HG02678 (cell line): ENCODE measurements around the gene CABP7.

Source experiments
- ATAC-seq: cut with Tn5 transposase; IDR thresholded peaks from one replicate; pipeline ENCODE4 v1.9.1; 2021; ENCODE audit warnings: mild to moderate bottlenecking, moderate library complexity; ENCODE audit not compliant: unreplicated experiment

The CABP7 gene

DNA sequence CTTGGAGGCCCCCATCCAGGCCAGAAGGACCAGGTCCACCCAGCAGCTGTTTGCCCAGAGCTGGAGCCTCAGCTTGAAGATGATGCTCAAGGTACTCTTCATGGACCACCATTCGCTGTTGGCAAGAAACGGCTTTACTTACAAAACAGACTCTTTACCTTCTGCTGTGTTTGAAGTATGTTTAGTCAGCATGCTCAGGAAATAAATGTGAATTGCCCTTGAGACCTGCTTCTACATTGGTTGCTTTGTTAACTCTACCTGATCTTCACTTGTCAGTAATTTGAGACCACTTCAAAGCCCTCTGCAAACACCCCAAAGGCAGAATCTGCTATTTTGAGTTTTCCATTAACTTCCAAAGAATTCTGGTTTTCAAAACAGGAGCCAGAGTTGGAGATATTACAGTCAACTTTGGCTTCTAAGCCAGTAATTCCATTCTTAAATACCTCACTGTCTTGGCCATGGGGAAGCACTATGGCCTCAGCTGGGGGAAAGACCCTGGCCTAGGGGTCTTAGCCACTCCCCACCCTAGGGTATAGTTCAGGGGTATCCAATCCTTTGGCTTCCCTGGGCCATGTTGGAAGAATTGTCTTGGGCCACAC lies 50.0 kb downstream of the CABP7 start:
- no peak for ATAC-seq

DNA sequence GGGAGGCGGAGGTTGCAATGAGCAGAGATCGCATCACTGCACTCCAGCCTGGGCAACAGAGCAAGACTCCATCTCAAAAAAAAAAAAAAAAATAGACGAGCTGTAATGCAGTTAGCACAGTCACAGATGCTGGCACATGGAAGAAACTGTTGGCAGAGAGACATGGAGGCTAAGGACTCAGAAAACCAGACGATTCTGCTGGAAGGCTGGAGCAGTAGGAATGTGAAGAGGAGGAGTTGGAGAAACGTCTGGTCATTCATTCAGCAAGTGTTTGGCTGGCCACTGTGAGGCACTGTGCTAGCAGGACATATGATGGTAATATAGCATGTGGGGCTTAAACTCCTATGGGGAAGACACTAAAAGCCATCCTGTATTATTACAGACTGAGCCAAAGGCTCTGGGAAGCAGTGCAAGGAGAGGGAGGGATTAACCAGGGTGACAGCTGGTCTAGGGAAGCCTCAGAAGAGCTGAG lies 52.4 kb downstream of the CABP7 start:
- no peak for ATAC-seq

DNA sequence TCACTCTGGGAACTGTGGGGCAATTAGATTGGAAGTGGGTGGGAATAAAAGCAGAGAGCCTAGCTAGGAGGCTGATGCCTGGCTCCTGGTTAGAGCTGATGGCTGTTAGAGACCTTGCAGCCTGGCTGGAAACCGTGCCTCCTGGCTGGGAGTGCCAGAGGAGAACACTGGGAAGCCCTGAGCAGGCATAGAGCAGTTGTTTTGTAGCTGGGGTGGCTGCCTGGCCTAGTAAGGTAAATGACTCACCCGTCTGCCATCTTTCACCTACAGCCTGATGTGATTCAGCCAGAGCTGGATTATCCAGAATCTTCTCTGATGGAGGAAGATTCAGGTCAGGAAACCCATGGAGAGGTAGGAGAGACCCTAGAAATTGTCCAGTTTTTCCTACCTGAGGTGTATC lies 53.4 kb downstream of the CABP7 start:
- ATAC-seq: no peak

DNA sequence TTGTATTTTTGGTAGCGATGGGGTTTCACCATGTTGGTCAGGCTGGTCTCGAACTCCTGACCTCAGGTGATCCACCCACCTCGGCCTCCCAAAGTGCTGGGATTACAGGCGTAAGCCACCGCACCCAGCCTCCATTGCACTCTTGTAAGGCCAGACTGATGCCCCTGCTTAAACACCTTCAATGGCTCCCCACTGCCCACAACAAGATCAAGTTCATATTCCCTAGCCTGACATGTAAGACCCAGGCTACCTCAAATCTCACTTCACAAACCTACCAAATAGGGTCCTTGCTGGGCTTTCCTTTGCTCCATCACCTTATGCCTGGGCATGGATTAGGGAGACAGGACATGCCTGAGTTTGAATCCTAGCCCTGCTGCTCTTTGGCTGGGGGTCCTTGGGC lies 60.4 kb downstream of the CABP7 start:
- no peak for ATAC-seq

DNA sequence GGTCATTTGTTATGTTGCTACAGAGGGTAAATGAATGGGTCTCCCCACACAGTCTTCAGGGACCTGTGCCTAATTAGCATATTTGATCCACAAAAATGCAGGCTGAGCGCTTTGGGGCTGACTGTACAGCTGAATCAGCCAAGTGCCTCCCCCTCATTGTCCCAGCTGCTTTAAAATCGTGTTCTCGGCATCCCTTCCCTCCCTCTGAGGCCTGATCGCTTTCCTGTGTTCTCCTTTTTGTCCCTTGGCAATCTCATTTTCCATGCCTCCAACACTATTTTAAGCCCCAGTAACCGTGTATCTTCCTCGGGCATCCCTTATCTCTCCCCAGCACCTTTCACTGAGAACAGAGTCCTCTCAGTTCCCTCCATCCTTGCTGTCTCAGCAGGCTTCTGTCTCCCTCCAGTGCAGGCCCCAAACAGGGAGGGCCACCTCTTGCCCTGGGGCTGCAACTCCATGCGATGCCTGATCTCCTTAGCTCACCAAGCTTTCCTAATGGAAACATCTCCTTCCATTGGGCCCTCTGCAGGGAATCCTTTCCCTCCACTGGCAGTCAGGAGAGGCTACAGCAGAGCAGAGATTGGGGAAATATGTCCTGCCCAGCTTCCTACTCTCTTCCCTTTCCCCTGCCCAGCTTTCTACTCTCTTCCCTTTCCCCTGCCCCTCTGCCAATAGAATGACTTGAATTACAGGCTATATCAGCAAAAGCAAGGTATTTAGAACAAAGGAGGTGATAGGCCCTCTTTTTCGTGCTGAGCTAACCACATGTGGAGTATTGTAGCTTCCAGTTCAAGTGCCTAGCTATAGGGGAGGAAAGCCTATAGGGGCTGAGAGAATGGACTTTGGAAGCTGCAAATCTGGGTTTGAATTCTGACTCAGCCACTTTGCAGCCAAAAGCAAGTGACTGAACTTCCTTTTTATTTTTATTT lies 61.2 kb downstream of the CABP7 start:
- no peak for ATAC-seq
